HL-60 (cell line): ENCODE data around the gene CES5A.

Source experiments
- DNase-seq, 2 experiments: peaks; one replicate each; pipeline ENCODE4 v3.0.0-alpha.2; 2010 to 2020; ENCODE audit warnings: low read depth in 1 of 2, low spot score in 1 of 2
- H3K27ac ChIP-seq: fragments of 250-450 bp; sonication (Bioruptor Pico); replicated peaks from 2 replicates; pipeline ENCODE4 v1.5.1; 2020; ENCODE audit warnings: mild to moderate bottlenecking, moderate library complexity
- H3K27me3 ChIP-seq: fragments of 250-450 bp; sonication (Bioruptor Pico); 2 replicates; pipeline ENCODE4 v1.5.1; 2021; ENCODE audit warnings: mild to moderate bottlenecking, moderate library complexity; ENCODE audit not compliant: insufficient read depth, poor library complexity, severe bottlenecking
- H3K4me3 ChIP-seq: replicated peaks from 2 replicates; pipeline ENCODE4 v1.5.1; 2011; ENCODE audit warnings: mild to moderate bottlenecking, control low read depth, low read length; ENCODE audit not compliant: insufficient read depth
- GABPA ChIP-seq: IDR thresholded peaks from 2 replicates; pipeline ENCODE4 v1.6.1; 2012; ENCODE audit warnings: low read depth
- POLR2AphosphoS5 ChIP-seq: IDR thresholded peaks from 2 replicates; pipeline ENCODE4 v1.6.1; 2012; ENCODE audit warnings: low read depth
- REST ChIP-seq: IDR thresholded peaks from 2 replicates; pipeline ENCODE4 v1.6.1; 2012; ENCODE audit warnings: low read depth; ENCODE audit not compliant: insufficient replicate concordance
- SPI1 ChIP-seq: IDR thresholded peaks from 2 replicates; pipeline ENCODE4 v1.6.1; 2012; ENCODE audit warnings: low read depth, mild to moderate bottlenecking, borderline replicate concordance
- TF ChIP-seq, protein P1 (sequence below): IDR thresholded peaks from one replicate; pipeline ENCODE4 v1.5.1; 2011; ENCODE audit warnings: low read length, control low read depth, inconsistent platforms; ENCODE audit not compliant: insufficient read depth

The CES5A gene

DNA sequence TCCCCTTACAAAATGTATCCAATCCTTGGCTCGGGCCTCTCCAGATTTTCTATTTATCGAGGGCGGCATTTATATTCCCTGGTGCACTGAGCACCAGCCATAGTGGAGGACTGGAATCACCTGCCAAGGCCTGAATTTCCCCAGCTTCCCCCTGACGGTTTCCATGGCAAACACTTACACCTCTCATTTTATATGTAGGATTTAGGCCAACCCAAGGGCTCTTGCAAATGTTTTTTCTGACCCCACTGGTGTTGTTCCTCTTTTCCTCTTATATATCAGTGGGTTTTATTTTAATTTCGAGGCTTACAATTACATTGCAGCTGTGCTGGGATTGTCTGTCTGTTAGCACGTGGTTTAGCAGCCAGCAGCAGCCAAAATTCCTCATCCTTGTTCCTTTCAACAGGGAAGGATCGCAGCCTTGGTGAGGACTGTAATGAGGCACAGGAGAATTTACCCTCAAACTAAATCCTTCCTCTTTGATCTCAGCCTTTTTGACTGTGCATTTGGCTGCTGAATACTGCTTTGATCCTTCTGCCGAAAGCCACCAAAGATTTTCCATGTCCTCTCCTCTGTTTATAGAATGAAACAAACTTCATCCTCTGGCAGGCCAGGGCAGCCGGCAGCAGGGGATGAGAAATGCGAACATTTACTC, 26.5 kb upstream of the CES5A start:
- DNase-seq, result no peak
- Histone ChIP-seq H3K27ac (no peak overlapping the region), H3K4me3 (no peak overlapping the region), H3K27me3 (no peaks in the 10 kb centered on the region)
- TF ChIP-seq, protein P1, sequence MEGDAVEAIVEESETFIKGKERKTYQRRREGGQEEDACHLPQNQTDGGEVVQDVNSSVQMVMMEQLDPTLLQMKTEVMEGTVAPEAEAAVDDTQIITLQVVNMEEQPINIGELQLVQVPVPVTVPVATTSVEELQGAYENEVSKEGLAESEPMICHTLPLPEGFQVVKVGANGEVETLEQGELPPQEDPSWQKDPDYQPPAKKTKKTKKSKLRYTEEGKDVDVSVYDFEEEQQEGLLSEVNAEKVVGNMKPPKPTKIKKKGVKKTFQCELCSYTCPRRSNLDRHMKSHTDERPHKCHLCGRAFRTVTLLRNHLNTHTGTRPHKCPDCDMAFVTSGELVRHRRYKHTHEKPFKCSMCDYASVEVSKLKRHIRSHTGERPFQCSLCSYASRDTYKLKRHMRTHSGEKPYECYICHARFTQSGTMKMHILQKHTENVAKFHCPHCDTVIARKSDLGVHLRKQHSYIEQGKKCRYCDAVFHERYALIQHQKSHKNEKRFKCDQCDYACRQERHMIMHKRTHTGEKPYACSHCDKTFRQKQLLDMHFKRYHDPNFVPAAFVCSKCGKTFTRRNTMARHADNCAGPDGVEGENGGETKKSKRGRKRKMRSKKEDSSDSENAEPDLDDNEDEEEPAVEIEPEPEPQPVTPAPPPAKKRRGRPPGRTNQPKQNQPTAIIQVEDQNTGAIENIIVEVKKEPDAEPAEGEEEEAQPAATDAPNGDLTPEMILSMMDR, result no peak

- H3K27me3 ChIP-seq, result no peaks in the 10 kb centered on the region
- DNase-seq, result no peak
- H3K27ac ChIP-seq, result no peak overlapping the region
- H3K4me3 ChIP-seq, result no peak overlapping the region
- TF ChIP-seq GABPA (no peak), REST (no peak), POLR2AphosphoS5 (no peak), SPI1 (no peak)
- TF ChIP-seq, protein P1, result no peak
Measured at GRCh38 chr16:55900616-55901393, 25.6 kb upstream of the CES5A start.

DNA sequence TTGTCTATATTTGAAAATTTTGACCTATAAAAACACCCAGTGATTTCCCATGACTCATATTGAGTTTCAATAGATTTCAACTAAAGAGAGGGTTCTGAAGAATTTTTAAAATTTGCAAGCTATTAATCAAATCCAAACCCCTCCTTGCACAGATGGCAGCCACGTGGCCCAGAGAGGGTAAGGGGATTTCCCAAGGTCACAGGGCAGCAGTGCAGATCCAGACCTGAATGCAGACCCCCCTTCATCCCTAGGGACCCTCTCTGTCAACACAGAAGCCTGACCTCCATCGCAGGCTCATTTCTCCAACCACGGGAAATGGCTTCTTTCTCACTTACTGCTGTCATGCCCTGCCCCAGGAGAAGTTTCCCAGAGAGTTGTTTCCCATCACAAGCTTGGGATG, 24.7 kb upstream of the CES5A start:
- TF ChIP-seq, protein P1, result no peak
- TF ChIP-seq REST (no peak), GABPA (no peak), POLR2AphosphoS5 (no peak), SPI1 (no peak)
- H3K27me3 ChIP-seq, result no peaks in the 10 kb centered on the region
- H3K27ac ChIP-seq, result no peak overlapping the region
- no peak overlapping the region for H3K4me3 ChIP-seq
- no peak for DNase-seq
